ENCODE measurements around the gene FBLIM1.
A peak's percentile ranks its signal among the peaks of the same experiment; 100 is the strongest.

The FBLIM1 gene

DNA sequence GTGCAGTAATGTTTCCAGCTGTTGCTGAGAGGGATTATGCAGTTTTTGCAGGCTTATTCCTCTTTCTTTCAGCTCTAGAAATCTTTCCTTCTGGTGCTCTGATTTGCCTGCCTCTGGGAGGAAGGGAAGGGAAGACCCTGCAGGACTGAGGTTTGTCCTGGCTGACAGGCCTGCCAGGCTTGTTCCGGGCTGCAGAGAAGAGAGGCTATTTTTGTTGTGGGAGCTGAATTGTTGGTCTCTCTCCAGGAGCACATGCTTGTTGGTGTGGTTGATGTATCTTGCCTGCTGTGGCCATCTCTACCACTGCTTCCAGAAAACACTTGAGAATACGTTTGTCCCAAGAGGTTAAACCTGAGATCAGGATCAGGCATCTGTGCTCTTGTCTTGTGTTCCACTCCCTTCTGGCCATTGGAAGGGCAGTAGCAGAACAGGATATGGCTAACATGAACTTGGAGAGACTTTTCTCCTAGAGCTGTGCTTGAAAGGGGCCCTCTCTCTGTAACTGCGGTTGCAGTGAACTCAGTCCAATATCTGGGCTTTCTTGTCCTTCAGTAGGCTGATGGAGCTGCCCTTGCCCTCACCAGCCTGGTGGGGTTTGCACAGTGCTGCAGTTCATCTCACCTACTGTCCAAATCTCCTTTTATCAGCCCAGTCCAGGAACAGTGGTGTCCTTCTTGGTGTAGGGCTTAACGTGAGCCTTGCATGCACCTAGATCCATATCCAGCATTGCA, 44.0 kb upstream of the FBLIM1 start:
- Histone ChIP-seq H3K9me3 (ENCODE audit: control insufficient read depth, insufficient read depth, low read depth, low read length) (no peaks in the 10 kb centered on the region), H3K27ac (ENCODE audit: extremely low read depth, low read depth, low read length) (no peak overlapping the region), H3K4me1 (ENCODE audit: control insufficient read depth, insufficient read depth, low read length) (no peaks in the 10 kb centered on the region), H3K4me3 (ENCODE audit: low read depth, low read length) (no peak overlapping the region), H3K36me3 (ENCODE audit: control insufficient read depth in 2 of 2, insufficient read depth in 1 of 2, low read length in 2 of 2) (peaks cover 4 to 45% of the 10 kb centered on the region in 2 experiments; a peak in 2 of 3 replicates)
- ChIA-PET POLR2A (interaction anchor here (0.7 kb wide), 2 partner anchors 80 to 234 kb away, joined by 8 to 11 read pairs; no protein-coding TSS in a partner anchor), CTCF (interaction anchor here (0.6 to 1.1 kb wide), 2 partner anchors 121 to 145 kb away, joined by 3 to 4 read pairs; no protein-coding TSS in a partner anchor)
- TF ChIP-seq ZNF600 (tag by site-specific recombination; IDR thresholded peaks at IDR 0.05): 0 out of 2 replicates have a peak, but pooled peaks have one; percentile 16
- TF ChIP-seq ZFP3 (tag by site-specific recombination; IDR thresholded peaks at IDR 0.05; ENCODE audit: low read depth): no peak
- TF ChIP-seq ZNF184 (tag by site-specific recombination; IDR thresholded peaks at IDR 0.05): no peak
- TF ChIP-seq KLF1 (tag by site-specific recombination; IDR thresholded peaks at IDR 0.05): no peak
- no peak for TF ChIP-seq KLF16 (tag by site-specific recombination; IDR thresholded peaks at IDR 0.05)

- TF ChIP-seq ZNF544 (tag by site-specific recombination; IDR thresholded peaks at IDR 0.05): no peak
- TF ChIP-seq KLF9 (tag by site-specific recombination; IDR thresholded peaks at IDR 0.05; ENCODE audit: low read depth): no peak
- ChIA-PET CTCF (interaction anchor here (3.1 kb wide), 1 partner anchor 23 kb away, joined by 9 read pairs; no protein-coding TSS in a partner anchor), POLR2A (interaction anchor here (1.3 kb wide), 1 partner anchor 9 kb away, joined by 3 read pairs; no protein-coding TSS in a partner anchor)
- Histone ChIP-seq H3K27ac (ENCODE audit: extremely low read depth, low read depth, low read length) (no peak overlapping the region), H3K9me3 (ENCODE audit: control insufficient read depth, insufficient read depth, low read depth, low read length) (no peaks in the 10 kb centered on the region), H3K4me3 (ENCODE audit: low read depth, low read length) (no peak overlapping the region), H3K36me3 (ENCODE audit: control insufficient read depth in 2 of 2, insufficient read depth in 1 of 2, low read length in 2 of 2) (peaks cover 8 to 73% of the 10 kb centered on the region in 2 experiments; a peak in 2 of 3 replicates), H3K4me1 (ENCODE audit: control insufficient read depth, insufficient read depth, low read length) (no peaks in the 10 kb centered on the region)
Measured at GRCh38 chr1:15717418-15718125, 41.0 kb upstream of the FBLIM1 start.

DNA sequence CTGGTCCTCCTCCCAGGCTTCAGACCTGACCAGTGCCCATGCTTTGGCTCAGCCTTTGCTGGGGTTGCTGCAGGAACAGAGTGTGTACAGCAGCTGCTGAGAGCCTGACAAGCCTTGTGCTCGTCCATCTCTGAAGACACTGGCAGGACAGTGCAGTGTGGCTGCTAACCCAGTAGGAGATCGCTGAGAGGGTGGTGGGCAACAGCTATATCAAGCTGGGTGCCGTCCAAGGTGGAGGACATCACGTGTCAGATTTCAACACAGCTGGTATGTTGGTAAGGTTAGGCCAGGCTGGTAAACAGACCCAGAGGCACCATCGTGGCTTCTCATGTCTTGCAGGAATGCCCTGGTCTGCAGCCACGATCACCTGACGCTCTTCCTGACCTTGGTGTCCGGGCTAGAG, 40.4 kb upstream of the FBLIM1 start:
- no peak overlapping the region for H3K4me3 ChIP-seq (ENCODE audit: low read depth, low read length)
- no peaks in the 10 kb centered on the region for H3K4me1 ChIP-seq (ENCODE audit: control insufficient read depth, insufficient read depth, low read length)
- H3K9me3 ChIP-seq (ENCODE audit: control insufficient read depth, insufficient read depth, low read depth, low read length): no peaks in the 10 kb centered on the region
- ChIA-PET POLR2A (interaction anchor here (0.5 to 1.3 kb wide), 2 partner anchors 10 to 155 kb away, joined by 3 to 7 read pairs; no protein-coding TSS in a partner anchor), CTCF (interaction anchor here (3.1 kb wide), 1 partner anchor 23 kb away, joined by 9 read pairs; no protein-coding TSS in a partner anchor)
- no peak overlapping the region for H3K27ac ChIP-seq (ENCODE audit: extremely low read depth, low read depth, low read length)
- H3K36me3 ChIP-seq (ENCODE audit: control insufficient read depth in 2 of 2, insufficient read depth in 1 of 2, low read length in 2 of 2): peaks cover 8 to 79% of the 10 kb centered on the region in 2 experiments; a peak in 2 of 3 replicates
- TF ChIP-seq BCL11B (tag by site-specific recombination; IDR thresholded peaks at IDR 0.05; ENCODE audit: low read depth): no peak
- TF ChIP-seq ZNF639 (tag by site-specific recombination; IDR thresholded peaks at IDR 0.05): no peak
- TF ChIP-seq, protein P1, sequence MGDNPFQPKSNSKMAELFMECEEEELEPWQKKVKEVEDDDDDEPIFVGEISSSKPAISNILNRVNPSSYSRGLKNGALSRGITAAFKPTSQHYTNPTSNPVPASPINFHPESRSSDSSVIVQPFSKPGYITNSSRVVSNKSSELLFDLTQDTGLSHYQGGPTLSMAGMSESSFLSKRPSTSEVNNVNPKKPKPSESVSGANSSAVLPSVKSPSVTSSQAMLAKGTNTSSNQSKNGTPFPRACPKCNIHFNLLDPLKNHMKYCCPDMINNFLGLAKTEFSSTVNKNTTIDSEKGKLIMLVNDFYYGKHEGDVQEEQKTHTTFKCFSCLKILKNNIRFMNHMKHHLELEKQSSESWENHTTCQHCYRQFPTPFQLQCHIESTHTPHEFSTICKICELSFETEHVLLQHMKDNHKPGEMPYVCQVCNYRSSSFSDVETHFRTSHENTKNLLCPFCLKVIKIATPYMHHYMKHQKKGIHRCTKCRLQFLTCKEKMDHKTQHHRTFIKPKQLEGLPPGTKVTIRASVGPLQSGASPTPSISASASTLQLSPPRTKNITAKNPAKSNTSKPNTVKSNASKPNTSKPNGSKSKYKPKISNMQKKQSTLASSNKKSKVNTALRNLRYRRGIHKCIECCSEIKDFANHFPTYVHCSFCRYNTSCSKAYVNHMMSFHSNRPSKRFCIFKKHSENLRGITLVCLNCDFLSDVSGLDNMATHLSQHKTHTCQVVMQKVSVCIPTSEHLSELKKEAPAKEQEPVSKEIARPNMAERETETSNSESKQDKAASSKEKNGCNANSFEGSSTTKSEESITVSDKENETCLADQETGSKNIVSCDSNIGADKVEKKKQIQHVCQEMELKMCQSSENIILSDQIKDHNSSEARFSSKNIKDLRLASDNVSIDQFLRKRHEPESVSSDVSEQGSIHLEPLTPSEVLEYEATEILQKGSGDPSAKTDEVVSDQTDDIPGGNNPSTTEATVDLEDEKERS (tag by site-specific recombination; IDR thresholded peaks at IDR 0.05): no peak
- TF ChIP-seq PRDM10 (tag by site-specific recombination; IDR thresholded peaks at IDR 0.05): no peak
- TF ChIP-seq ZBTB1 (tag by site-specific recombination; IDR thresholded peaks at IDR 0.05): no peak
- no peak for TF ChIP-seq ZNF777 (tag by site-specific recombination; IDR thresholded peaks at IDR 0.05; ENCODE audit: borderline replicate concordance)
- TF ChIP-seq PBX3 (CRISPR knock-in tag; IDR thresholded peaks at IDR 0.05): no peak
- TF ChIP-seq ZNF626 (tag by site-specific recombination; IDR thresholded peaks at IDR 0.05): no peak
- no peak for TF ChIP-seq ZNF138 (tag by site-specific recombination; IDR thresholded peaks at IDR 0.05; ENCODE audit: borderline replicate concordance)
- TF ChIP-seq ZNF843 (tag by site-specific recombination; IDR thresholded peaks at IDR 0.05): no peak
- no peak for TF ChIP-seq ZNF157 (tag by site-specific recombination; IDR thresholded peaks at IDR 0.05)

Data from HEK293 (cell line).